Progenitor cell of endocrine pancreas (in vitro differentiated cells): ENCODE measurements around the gene ZFP90. TPM values are rescaled to one million over a fixed set of nuclear protein-coding genes. Genes with fewer than 3 reads are reported as not detected.

Experiments used
- DNase-seq: peaks from one replicate; pipeline ENCODE4 v3.0.0; 2021; ENCODE audit warnings: low spot score; ENCODE audit not compliant: unreplicated experiment
- H3K27ac Mint-ChIP-seq: 2 replicates; pipeline ENCODE4 v1.8.0; 2021; ENCODE audit warnings: mild to moderate bottlenecking, moderate library complexity, mixed read lengths
- H3K27me3 Mint-ChIP-seq: 2 replicates; pipeline ENCODE4 v1.8.0; 2021; ENCODE audit warnings: mixed read lengths
- H3K36me3 Mint-ChIP-seq: 2 replicates; pipeline ENCODE4 v1.8.0; 2022; ENCODE audit warnings: mixed read lengths; ENCODE audit not compliant: insufficient read depth
- H3K4me1 Mint-ChIP-seq: 2 replicates; pipeline ENCODE4 v1.8.0; 2021; ENCODE audit warnings: low read depth, mixed read lengths
- H3K4me3 Mint-ChIP-seq: 2 replicates; pipeline ENCODE4 v1.8.0; 2021; ENCODE audit warnings: low read depth, mild to moderate bottlenecking, moderate library complexity, mixed read lengths
- H3K9me3 Mint-ChIP-seq: 2 replicates; pipeline ENCODE4 v1.8.0; 2021; ENCODE audit warnings: low read depth, mixed read lengths
- total RNA-seq: library from RNA; stranded (reverse); gene quantifications from 2 replicates; pipeline ENCODE4 v1.2.1, GENCODE V29; 2021
- TF ChIP-seq, protein P1 (sequence below): fragments of 200-600 bp; sonication (generic); IDR thresholded peaks from one replicate; pipeline ENCODE4 v1.5.0; 2021; ENCODE audit warnings: antibody characterized with exemption, mild to moderate bottlenecking; ENCODE audit not compliant: unreplicated experiment

Gene ZFP90
- total RNA-seq, 1 donor from 2014 or later: 60.3 TPM

DNA sequence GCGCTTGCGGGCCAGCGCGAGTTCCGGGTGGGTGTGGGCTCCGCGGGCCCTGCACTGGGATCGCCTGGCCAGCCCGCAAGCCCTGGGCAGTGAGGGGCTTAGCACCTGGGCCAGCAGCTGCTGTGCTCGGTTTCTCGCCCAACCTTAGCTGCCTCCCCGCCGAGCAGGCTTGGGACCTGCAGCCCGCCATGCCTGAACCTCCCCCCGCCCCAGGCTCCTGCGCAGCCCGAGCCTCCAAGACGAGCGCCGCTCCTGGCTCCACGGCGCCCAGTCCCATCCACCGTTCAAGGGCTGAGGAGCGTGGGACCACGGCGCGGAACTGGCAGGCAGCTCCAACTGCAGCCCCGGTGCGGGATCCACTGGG lies 12.3 kb upstream of the ZFP90 start:
- Mint-ChIP-seq H3K9me3 (no peaks in the 10 kb centered on the region), H3K4me1 (peaks cover 11% of the 10 kb centered on the region), H3K27me3 (no peaks in the 10 kb centered on the region), H3K27ac (no peak overlapping the region), H3K4me3 (no peak overlapping the region), H3K36me3 (no peaks in the 10 kb centered on the region)
- TF ChIP-seq, protein P1, sequence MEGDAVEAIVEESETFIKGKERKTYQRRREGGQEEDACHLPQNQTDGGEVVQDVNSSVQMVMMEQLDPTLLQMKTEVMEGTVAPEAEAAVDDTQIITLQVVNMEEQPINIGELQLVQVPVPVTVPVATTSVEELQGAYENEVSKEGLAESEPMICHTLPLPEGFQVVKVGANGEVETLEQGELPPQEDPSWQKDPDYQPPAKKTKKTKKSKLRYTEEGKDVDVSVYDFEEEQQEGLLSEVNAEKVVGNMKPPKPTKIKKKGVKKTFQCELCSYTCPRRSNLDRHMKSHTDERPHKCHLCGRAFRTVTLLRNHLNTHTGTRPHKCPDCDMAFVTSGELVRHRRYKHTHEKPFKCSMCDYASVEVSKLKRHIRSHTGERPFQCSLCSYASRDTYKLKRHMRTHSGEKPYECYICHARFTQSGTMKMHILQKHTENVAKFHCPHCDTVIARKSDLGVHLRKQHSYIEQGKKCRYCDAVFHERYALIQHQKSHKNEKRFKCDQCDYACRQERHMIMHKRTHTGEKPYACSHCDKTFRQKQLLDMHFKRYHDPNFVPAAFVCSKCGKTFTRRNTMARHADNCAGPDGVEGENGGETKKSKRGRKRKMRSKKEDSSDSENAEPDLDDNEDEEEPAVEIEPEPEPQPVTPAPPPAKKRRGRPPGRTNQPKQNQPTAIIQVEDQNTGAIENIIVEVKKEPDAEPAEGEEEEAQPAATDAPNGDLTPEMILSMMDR: no peak
- no peak for DNase-seq

GRCh38 chr16:68528233-68528632 lies 10.9 kb upstream of the ZFP90 start:
- Mint-ChIP-seq H3K27ac (no peak overlapping the region), H3K27me3 (no peaks in the 10 kb centered on the region), H3K4me3 (no peak overlapping the region), H3K36me3 (peaks cover 9% of the 10 kb centered on the region), H3K4me1 (peaks cover 11% of the 10 kb centered on the region), H3K9me3 (peaks cover 7% of the 10 kb centered on the region)
- TF ChIP-seq, protein P1: no peak
- DNase-seq: no peak

DNA sequence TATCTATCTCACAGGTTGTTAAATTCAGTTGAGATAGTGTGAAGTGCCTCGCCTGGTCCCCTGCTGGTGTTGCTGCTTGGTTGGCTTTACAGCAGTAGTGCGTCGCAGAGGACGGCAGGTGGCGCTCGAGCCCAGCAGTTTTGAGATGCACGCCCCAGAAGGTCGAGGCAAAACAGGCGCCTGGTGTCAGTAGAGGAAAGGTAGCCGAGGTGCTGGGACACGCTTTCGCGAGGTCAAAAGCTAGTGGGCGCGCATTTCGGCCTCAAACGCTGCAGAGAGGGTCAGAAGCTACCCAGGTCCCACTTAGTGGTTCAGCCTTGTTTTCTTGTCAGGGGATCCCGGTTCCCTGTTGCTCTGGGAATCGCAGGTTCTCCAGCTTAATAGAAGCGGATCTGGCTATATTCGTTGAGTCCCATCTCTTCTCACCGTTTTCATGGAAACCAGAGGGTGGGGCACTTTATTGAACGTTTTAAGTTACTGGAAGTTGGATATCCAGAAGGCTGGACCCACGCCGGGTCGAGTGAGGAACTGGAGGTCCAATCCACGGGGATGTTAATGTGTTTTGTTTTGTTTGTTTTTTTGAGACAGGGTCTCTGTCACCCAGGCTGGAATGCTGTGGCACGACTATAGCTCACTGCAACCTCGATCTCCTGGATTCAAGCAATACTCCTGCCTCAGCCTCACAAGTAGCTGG lies 10.3 kb upstream of the ZFP90 start:
- peaks cover 14% of the 10 kb centered on the region for H3K36me3 Mint-ChIP-seq
- H3K27ac Mint-ChIP-seq: peak overlapping the region; percentile 87
- peaks cover 13% of the 10 kb centered on the region for H3K9me3 Mint-ChIP-seq
- H3K4me1 Mint-ChIP-seq: peaks cover 11% of the 10 kb centered on the region
- H3K27me3 Mint-ChIP-seq: no peaks in the 10 kb centered on the region
- TF ChIP-seq, protein P1: peak; percentile 93
- H3K4me3 Mint-ChIP-seq: peak overlapping the region; percentile 67
- DNase-seq: peak; percentile 78

DNA sequence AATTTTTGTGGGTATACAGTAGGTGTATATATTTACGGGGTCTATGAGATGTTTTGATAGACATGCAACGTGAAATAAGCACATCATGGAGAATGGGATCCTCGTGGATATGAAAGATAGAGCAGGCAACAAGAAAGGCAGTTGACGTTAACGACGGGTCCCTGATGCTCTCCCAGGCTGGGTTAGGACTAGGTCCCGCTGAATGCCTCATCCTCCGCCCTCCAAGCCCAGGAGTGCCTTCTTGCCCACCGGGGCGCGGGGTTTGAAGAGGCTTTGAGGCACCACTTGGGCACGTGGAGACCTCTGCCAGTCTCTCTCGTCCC lies 9.5 kb upstream of the ZFP90 start:
- peak overlapping the region; percentile 82 for H3K4me3 Mint-ChIP-seq
- peaks cover 15% of the 10 kb centered on the region for H3K9me3 Mint-ChIP-seq
- peaks cover 16% of the 10 kb centered on the region for H3K36me3 Mint-ChIP-seq
- H3K27ac Mint-ChIP-seq: peak overlapping the region; percentile 54
- TF ChIP-seq, protein P1: no peak
- no peak for DNase-seq
- H3K27me3 Mint-ChIP-seq: no peaks in the 10 kb centered on the region
- H3K4me1 Mint-ChIP-seq: peaks cover 11% of the 10 kb centered on the region

- peak; percentile 74 for DNase-seq
- Mint-ChIP-seq H3K27ac (peak overlapping the region; percentile 54), H3K36me3 (peaks cover 16% of the 10 kb centered on the region), H3K9me3 (peaks cover 15% of the 10 kb centered on the region), H3K4me3 (peak overlapping the region; percentile 82), H3K4me1 (peaks cover 11% of the 10 kb centered on the region), H3K27me3 (no peaks in the 10 kb centered on the region)
- TF ChIP-seq, protein P1: no peak
Measured at GRCh38 chr16:68529931-68530701, 9.0 kb upstream of the ZFP90 start.
